Ishikawa (cell line): ENCODE measurements around the gene CSNK1G1.

ENCODE experiments used
- CEBPB ChIP-seq: IDR thresholded peaks from 2 replicates; pipeline ENCODE4 v1.6.1; 2012
- CREB1 ChIP-seq: IDR thresholded peaks from 2 replicates; pipeline ENCODE4 v1.6.1; 2012; ENCODE audit warnings: low read depth
- EGR1 ChIP-seq: IDR thresholded peaks from 2 replicates; pipeline ENCODE4 v1.6.1; 2012
- EP300 ChIP-seq: IDR thresholded peaks from 2 replicates; pipeline ENCODE4 v1.6.1; 2012; ENCODE audit warnings: borderline replicate concordance
- FOXM1 ChIP-seq: IDR thresholded peaks from 2 replicates; pipeline ENCODE4 v1.6.1; 2012; ENCODE audit warnings: low read depth, borderline replicate concordance
- NFIC ChIP-seq: IDR thresholded peaks from 2 replicates; pipeline ENCODE4 v1.6.1; 2012
- RAD21 ChIP-seq: IDR thresholded peaks from 2 replicates; pipeline ENCODE4 v1.6.1; 2012; ENCODE audit warnings: low read depth
- TAF1 ChIP-seq: IDR thresholded peaks from 2 replicates; pipeline ENCODE4 v1.6.1; 2012; ENCODE audit warnings: low read depth, mild to moderate bottlenecking
- TCF12 ChIP-seq: IDR thresholded peaks from 2 replicates; pipeline ENCODE4 v1.6.1; 2012; ENCODE audit warnings: low read depth
- TEAD4 ChIP-seq: IDR thresholded peaks from 2 replicates; pipeline ENCODE4 v1.6.1; 2012
- YY1 ChIP-seq: IDR thresholded peaks from 2 replicates; pipeline ENCODE4 v1.6.1; 2012; ENCODE audit warnings: low read depth
- ZBTB7A ChIP-seq: IDR thresholded peaks from 2 replicates; pipeline ENCODE4 v1.6.1; 2012; ENCODE audit warnings: low read depth
- TF ChIP-seq, protein P1 (sequence below): IDR thresholded peaks from 2 replicates; pipeline ENCODE4 v1.6.1; 2012
- TF ChIP-seq, protein P2 (sequence below): IDR thresholded peaks from 2 replicates; pipeline ENCODE4 v1.6.1; 2012; ENCODE audit warnings: low read depth, mild to moderate bottlenecking
- TF ChIP-seq, protein P3 (sequence below): IDR thresholded peaks from 2 replicates; pipeline ENCODE4 v1.6.1; 2012

CSNK1G1 gene

GRCh38 chr15:64144565-64145281, 211.2 kb downstream of the CSNK1G1 start:
- TF ChIP-seq CREB1 = no peak
- TF ChIP-seq YY1 = no peak
- TF ChIP-seq EP300 = no peak
- TF ChIP-seq, protein P1, sequence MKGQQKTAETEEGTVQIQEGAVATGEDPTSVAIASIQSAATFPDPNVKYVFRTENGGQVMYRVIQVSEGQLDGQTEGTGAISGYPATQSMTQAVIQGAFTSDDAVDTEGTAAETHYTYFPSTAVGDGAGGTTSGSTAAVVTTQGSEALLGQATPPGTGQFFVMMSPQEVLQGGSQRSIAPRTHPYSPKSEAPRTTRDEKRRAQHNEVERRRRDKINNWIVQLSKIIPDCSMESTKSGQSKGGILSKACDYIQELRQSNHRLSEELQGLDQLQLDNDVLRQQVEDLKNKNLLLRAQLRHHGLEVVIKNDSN = no peak
- no peak for TF ChIP-seq ZBTB7A
- no peak for TF ChIP-seq TCF12
- TF ChIP-seq CEBPB = no peak
- no peak for TF ChIP-seq NFIC
- no peak for TF ChIP-seq EGR1
- TF ChIP-seq RAD21 = no peak
- TF ChIP-seq, protein P2, sequence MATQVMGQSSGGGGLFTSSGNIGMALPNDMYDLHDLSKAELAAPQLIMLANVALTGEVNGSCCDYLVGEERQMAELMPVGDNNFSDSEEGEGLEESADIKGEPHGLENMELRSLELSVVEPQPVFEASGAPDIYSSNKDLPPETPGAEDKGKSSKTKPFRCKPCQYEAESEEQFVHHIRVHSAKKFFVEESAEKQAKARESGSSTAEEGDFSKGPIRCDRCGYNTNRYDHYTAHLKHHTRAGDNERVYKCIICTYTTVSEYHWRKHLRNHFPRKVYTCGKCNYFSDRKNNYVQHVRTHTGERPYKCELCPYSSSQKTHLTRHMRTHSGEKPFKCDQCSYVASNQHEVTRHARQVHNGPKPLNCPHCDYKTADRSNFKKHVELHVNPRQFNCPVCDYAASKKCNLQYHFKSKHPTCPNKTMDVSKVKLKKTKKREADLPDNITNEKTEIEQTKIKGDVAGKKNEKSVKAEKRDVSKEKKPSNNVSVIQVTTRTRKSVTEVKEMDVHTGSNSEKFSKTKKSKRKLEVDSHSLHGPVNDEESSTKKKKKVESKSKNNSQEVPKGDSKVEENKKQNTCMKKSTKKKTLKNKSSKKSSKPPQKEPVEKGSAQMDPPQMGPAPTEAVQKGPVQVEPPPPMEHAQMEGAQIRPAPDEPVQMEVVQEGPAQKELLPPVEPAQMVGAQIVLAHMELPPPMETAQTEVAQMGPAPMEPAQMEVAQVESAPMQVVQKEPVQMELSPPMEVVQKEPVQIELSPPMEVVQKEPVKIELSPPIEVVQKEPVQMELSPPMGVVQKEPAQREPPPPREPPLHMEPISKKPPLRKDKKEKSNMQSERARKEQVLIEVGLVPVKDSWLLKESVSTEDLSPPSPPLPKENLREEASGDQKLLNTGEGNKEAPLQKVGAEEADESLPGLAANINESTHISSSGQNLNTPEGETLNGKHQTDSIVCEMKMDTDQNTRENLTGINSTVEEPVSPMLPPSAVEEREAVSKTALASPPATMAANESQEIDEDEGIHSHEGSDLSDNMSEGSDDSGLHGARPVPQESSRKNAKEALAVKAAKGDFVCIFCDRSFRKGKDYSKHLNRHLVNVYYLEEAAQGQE = no peak
- TF ChIP-seq TAF1 = no peak
- no peak for TF ChIP-seq FOXM1

DNA sequence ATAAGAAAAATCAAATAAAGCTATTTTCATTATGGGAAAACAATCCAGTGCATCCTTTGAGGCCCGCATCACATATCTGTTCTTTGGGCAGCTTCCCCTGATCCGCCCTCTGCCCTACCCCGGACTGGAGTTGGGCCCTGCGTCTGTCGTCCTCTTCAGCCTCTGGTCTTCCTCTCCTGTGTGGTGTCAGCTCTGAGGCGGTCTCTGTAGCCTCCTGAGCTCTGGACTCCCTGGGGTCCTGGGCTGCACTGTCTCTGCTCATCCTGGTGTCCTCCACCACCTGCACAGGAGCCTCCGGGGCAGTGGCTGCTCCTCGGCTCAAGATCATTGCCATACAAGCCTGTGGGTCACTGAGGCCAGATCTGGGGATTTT, 211.8 kb downstream of the CSNK1G1 start:
- no peak for TF ChIP-seq EP300

DNA sequence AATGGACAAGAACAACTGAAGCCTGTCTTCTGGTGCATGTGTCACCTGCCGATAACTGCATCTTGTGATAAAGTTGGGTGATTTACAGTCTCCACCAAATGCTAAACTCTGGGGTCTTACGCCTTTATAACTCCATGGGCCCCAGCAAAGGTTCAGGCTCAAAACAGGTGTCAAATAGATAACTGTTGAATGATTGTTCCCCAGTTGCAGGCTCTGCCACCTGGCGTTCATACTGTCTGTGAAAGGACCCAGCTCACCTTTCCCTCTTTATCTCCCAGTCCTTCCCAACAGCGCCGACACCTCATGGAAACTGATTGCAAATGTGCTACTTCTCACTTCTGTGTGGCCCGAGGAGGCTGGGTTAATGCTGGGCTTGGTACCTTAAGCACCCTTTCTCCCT, 212.7 kb downstream of the CSNK1G1 start:
- TF ChIP-seq, protein P1 = no peak
- no peak for TF ChIP-seq FOXM1
- no peak for TF ChIP-seq RAD21
- TF ChIP-seq CREB1 = no peak

DNA sequence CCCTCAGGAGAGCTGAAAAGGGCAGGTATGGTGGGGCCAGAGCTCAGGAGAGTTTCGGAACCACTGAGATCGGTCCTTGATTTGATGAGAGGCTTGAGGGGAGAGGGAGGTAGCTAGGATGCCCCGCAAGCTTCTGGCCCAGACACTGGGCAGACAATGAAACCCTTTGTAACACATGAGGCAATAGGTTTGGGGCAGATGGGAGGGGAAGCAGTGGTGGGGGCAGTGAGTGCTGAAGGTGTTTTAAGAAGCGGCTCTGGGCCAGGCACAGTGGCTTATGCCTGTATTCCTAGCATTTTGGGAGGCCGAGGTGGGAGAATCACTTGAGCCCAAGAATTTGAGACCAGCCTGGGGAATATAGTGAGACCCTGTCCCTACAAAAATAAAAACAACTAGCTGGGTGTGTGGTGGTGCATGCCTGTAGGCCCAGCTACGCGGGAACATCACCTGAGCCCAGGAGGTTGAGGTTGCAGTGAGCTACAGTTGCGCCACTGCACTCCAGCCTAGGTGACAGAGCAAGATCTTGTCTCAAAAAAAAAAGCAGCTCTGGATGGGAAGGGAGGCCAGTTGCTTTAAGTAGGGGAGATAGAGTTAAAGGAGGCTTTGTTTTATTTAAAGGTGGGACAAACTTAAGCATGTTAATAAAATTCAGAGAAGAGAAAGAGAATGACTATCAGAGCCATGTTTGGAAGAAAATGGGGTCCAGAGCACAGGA, 214.0 kb downstream of the CSNK1G1 start:
- TF ChIP-seq TAF1 (no peak), TCF12 (no peak), YY1 (no peak), TEAD4 (no peak), RAD21 (no peak), ZBTB7A (no peak), NFIC (no peak), CEBPB (no peak), EP300 (no peak), FOXM1 (no peak), CREB1 (no peak), EGR1 (no peak)
- TF ChIP-seq, protein P1 = no peak
- TF ChIP-seq, protein P2 = no peak
- TF ChIP-seq, protein P3, sequence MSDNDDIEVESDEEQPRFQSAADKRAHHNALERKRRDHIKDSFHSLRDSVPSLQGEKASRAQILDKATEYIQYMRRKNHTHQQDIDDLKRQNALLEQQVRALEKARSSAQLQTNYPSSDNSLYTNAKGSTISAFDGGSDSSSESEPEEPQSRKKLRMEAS = no peak

GRCh38 chr15:64138331-64138941, 217.5 kb downstream of the CSNK1G1 start:
- TF ChIP-seq ZBTB7A = no peak
- TF ChIP-seq TCF12 = no peak
- TF ChIP-seq, protein P2 = no peak
- no peak for TF ChIP-seq FOXM1
- TF ChIP-seq TAF1 = no peak
- TF ChIP-seq CREB1 = no peak
- TF ChIP-seq CEBPB = no peak
- no peak for TF ChIP-seq EP300
- no peak for TF ChIP-seq RAD21
- no peak for TF ChIP-seq TEAD4
- TF ChIP-seq, protein P3 = no peak
